Peyer's patch (tissue), 4 donors: Measurements from ENCODE around the gene VTA1. TPM values are rescaled to one million over a fixed set of nuclear protein-coding genes. Genes with fewer than 3 reads are reported as not detected.
"Not testable (repeated sequence)": the region's sequence is repeated elsewhere in the genome, so short reads cannot be mapped to it uniquely, and the experiment has no call there.

ENCODE experiments used
- DNase-seq, 3 donors: peaks; one replicate each; pipeline ENCODE4 v3.0.0-alpha.2; 2017 to 2019
- H3K27ac ChIP-seq, 4 donors: fragments of 200-600 bp; sonication (generic); one replicate each; pipeline ENCODE4 v1.5.1; 2016 to 2019
- H3K27me3 ChIP-seq, 2 donors: fragments of 200-600 bp; sonication (generic); one replicate each; pipeline ENCODE4 v1.5.1; 2019
- H3K36me3 ChIP-seq, 3 donors: fragments of 200-600 bp; sonication (generic); one replicate each; pipeline ENCODE4 v1.5.1; 2016 to 2019
- H3K4me1 ChIP-seq, 4 donors: fragments of 200-600 bp; sonication (generic); one replicate each; pipeline ENCODE4 v1.5.1; 2016 to 2019
- H3K4me3 ChIP-seq, 4 donors: fragments of 200-600 bp; sonication (generic); 1 replicate in 3 of 4; 2 replicates in 1 of 4; pipeline ENCODE4 v1.5.1; 2016 to 2019; ENCODE audit warnings: mild to moderate bottlenecking in 1 of 4
- H3K9me3 ChIP-seq, 4 donors: fragments of 200-600 bp; sonication (generic); one replicate each; pipeline ENCODE4 v1.5.1; 2016 to 2019; ENCODE audit warnings: mild to moderate bottlenecking in 1 of 4
- CTCF ChIP-seq, 6 experiments: fragments of 450-650 bp in 4 of 6; fragments of 200-600 bp in 2 of 6; sonication (generic) in 1 of 6; IDR thresholded peaks; one replicate each; pipeline ENCODE4 v1.5.1; 2017 to 2019; ENCODE audit warnings: antibody characterized with exemption in 6 of 6, mild to moderate bottlenecking in 3 of 6, moderate library complexity in 1 of 6
- POLR2A ChIP-seq, 2 donors: fragments of 450-650 bp; IDR thresholded peaks; one replicate each; pipeline ENCODE4 v1.5.1; 2017; ENCODE audit warnings: antibody characterized with exemption in 2 of 2, mild to moderate bottlenecking in 2 of 2, moderate library complexity in 2 of 2
- total RNA-seq, 4 donors: library from RNA; depleted of rRNA; stranded (reverse); fragments of >200 nt; gene quantifications; one replicate each; pipeline ENCODE4 v1.1.0, GENCODE V29; 2016

The VTA1 gene
- 10 to 100 TPM; 41.3 to 60.9 (median 50.4) TPM for total RNA-seq

- peak; percentile 45 to 53 for TF ChIP-seq POLR2A (IDR thresholded peaks at IDR 0.05)
- peak; percentile 75 to 96 (median 90) for TF ChIP-seq CTCF (IDR thresholded peaks at IDR 0.05)
Measured at GRCh38 chr6:142146828-142147662, at the start of gene VTA1, which contains the start of gene NMBR. Gene VTA1 (plus strand): TSS chr6:142147263. CDS start chr6:142147288, 25 bp downstream. Gene NMBR (minus strand): TSS chr6:142147122. CDS start chr6:142088658, 58,464 bp downstream.

GRCh38 chr6:142104820-142105219 is 42.2 kb upstream of the VTA1 start:
- not testable (repeated sequence) for H3K4me1 ChIP-seq, H3K9me3 ChIP-seq, DNase-seq, H3K36me3 ChIP-seq, H3K4me3 ChIP-seq, H3K27ac ChIP-seq, H3K27me3 ChIP-seq

More at GRCh38 chr6:142146828-142147662, at the start of gene VTA1, which contains the start of gene NMBR:
- no peaks in the 10 kb centered on the region for H3K27me3 ChIP-seq
- H3K27ac ChIP-seq, result peak within 1 kb of the TSS; percentile 38 to 78 (median 62)
- H3K9me3 ChIP-seq, result no peaks in the 10 kb centered on the region
- peak within 1 kb of the TSS; percentile 64 to 84 (median 72) for H3K4me3 ChIP-seq
- peak; percentile 95 to 99 (median 96) for DNase-seq
- H3K36me3 ChIP-seq, result peaks cover 0 to 7% (median 0%) of the 10 kb centered on the region in 3 donors
- H3K4me1 ChIP-seq, result peaks cover 0 to 20% (median 7%) of the 10 kb centered on the region in 4 donors

- H3K27ac ChIP-seq, H3K36me3 ChIP-seq, H3K4me1 ChIP-seq, H3K4me3 ChIP-seq, H3K9me3 ChIP-seq, DNase-seq, H3K27me3 ChIP-seq: not testable (repeated sequence)
Measured at GRCh38 chr6:142110820-142111219, 36.2 kb upstream of the VTA1 start.

- no peaks in the 10 kb centered on the region for H3K9me3 ChIP-seq
- no peak overlapping the region for H3K27ac ChIP-seq
- no peaks in the 10 kb centered on the region for H3K36me3 ChIP-seq
- DNase-seq, result peak; percentile 46 to 86 (median 52)
- no peaks in the 10 kb centered on the region for H3K4me1 ChIP-seq
- TF ChIP-seq POLR2A (IDR thresholded peaks at IDR 0.05) (no peak), CTCF (IDR thresholded peaks at IDR 0.05) (peak in 5 of 6 experiments; percentile 39 to 77 (median 70))
- H3K4me3 ChIP-seq, result no peak overlapping the region
- no peaks in the 10 kb centered on the region for H3K27me3 ChIP-seq
Measured at GRCh38 chr6:142112451-142113061, 34.5 kb upstream of the VTA1 start.

GRCh38 chr6:142117366-142117765 is 29.7 kb upstream of the VTA1 start:
- Histone ChIP-seq H3K4me1 (no peaks in the 10 kb centered on the region), H3K27ac (no peak overlapping the region), H3K36me3 (no peaks in the 10 kb centered on the region), H3K9me3 (no peaks in the 10 kb centered on the region), H3K4me3 (no peak overlapping the region), H3K27me3 (no peaks in the 10 kb centered on the region)
- DNase-seq, result no peak
- TF ChIP-seq CTCF (IDR thresholded peaks at IDR 0.05), result no peak
- TF ChIP-seq POLR2A (IDR thresholded peaks at IDR 0.05), result no peak

- Histone ChIP-seq H3K9me3 (no peaks in the 10 kb centered on the region), H3K27me3 (no peaks in the 10 kb centered on the region), H3K4me3 (no peak overlapping the region), H3K36me3 (no peaks in the 10 kb centered on the region), H3K27ac (no peak overlapping the region), H3K4me1 (no peaks in the 10 kb centered on the region)
- DNase-seq, result no peak
- TF ChIP-seq CTCF (IDR thresholded peaks at IDR 0.05), result no peak
- TF ChIP-seq POLR2A (IDR thresholded peaks at IDR 0.05), result no peak
Measured at GRCh38 chr6:142118328-142118727, 28.7 kb upstream of the VTA1 start.
